AG09319 (cell line): ENCODE results near the gene KNDC1.

Experiments used
- DNase-seq: peaks from one replicate; pipeline ENCODE4 v3.0.0-alpha.2; 2010; ENCODE audit warnings: low read depth; ENCODE audit errors: extremely low read depth
- TF ChIP-seq, protein P1 (sequence below): IDR thresholded peaks from 2 replicates; pipeline ENCODE4 v1.5.1; 2011; ENCODE audit warnings: low read depth, mild to moderate bottlenecking, inconsistent platforms, low read length, moderate library complexity

KNDC1 gene

DNA sequence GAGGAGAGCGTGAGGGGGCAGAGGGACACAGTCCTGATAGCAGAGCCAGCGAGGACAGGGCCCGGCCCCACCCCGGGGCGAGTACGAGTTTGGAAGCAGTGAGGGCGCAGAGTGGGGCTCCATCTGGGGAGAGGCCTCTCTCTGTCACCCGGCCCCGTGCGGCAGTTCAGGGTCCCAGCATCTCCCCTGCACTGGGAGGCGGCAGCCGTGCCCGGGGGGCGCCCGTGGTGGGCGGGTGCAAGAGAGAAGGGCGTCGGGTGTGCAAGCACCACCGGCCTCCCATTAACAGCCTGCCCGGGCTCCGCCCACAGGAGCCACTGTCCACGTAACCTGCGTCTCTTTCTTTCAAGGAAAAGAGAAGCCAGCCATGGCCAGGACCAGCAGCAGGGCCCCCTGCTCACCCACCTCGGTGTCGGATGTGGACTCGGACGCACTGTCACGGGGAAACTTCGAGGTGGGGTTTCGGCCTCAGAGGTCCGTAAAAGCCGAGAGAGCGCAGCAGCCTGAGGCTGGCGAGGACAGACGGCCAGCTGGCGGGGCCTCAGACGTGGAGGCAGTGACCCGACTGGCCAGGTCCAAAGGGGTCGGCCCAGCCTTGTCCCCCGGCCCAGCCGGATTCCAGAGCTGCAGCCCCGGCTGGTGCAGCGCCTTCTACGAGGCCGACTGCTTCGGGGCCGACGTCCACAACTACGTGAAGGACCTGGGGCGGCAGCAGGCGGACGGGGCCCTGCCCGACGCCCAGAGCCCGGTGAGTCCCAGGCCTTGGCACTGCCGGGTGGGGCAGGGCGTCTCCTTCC is 41.3 kb downstream of the KNDC1 start:
- DNase-seq = no peak
- TF ChIP-seq, protein P1, sequence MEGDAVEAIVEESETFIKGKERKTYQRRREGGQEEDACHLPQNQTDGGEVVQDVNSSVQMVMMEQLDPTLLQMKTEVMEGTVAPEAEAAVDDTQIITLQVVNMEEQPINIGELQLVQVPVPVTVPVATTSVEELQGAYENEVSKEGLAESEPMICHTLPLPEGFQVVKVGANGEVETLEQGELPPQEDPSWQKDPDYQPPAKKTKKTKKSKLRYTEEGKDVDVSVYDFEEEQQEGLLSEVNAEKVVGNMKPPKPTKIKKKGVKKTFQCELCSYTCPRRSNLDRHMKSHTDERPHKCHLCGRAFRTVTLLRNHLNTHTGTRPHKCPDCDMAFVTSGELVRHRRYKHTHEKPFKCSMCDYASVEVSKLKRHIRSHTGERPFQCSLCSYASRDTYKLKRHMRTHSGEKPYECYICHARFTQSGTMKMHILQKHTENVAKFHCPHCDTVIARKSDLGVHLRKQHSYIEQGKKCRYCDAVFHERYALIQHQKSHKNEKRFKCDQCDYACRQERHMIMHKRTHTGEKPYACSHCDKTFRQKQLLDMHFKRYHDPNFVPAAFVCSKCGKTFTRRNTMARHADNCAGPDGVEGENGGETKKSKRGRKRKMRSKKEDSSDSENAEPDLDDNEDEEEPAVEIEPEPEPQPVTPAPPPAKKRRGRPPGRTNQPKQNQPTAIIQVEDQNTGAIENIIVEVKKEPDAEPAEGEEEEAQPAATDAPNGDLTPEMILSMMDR = no peak

DNA sequence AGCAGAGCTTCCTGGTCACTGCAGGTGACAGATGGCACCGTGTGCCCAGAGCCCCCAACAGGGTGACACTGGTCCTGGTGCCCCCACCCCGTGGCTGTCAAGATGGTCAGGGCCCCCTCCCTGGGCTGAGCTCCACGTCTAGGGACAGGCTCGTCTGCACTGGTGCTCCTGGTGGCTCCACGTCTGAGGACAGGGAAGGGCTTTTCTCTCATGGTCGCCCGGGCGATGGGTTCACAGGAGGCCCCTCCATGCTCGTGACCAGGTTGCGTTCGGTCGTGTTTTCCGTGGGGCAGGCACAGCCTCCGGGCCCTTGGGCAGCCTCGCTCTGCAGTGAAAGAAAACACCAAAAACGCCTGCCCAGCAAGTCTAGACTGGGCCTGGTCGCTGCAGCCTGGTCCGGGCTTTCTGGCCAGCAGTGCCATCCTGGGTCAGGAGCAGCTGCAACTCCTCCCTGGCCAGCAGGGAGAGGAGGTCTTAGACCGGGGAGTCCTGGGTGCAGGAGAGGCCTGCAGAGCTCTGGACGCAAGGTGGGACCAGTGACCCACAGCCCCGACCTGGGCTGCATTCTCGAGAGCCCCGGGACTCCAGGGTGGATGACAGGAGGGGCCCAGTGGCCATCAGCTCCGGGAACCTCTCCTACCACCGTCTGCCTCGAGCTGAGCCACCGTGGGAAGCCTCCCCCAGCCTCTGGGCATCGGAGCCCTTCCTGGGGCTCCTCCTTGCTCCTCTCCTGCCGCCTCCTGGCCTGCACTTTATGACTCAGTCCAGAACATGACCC is 42.1 kb downstream of the KNDC1 start:
- no peak for DNase-seq
- TF ChIP-seq, protein P1 = no peak

DNA sequence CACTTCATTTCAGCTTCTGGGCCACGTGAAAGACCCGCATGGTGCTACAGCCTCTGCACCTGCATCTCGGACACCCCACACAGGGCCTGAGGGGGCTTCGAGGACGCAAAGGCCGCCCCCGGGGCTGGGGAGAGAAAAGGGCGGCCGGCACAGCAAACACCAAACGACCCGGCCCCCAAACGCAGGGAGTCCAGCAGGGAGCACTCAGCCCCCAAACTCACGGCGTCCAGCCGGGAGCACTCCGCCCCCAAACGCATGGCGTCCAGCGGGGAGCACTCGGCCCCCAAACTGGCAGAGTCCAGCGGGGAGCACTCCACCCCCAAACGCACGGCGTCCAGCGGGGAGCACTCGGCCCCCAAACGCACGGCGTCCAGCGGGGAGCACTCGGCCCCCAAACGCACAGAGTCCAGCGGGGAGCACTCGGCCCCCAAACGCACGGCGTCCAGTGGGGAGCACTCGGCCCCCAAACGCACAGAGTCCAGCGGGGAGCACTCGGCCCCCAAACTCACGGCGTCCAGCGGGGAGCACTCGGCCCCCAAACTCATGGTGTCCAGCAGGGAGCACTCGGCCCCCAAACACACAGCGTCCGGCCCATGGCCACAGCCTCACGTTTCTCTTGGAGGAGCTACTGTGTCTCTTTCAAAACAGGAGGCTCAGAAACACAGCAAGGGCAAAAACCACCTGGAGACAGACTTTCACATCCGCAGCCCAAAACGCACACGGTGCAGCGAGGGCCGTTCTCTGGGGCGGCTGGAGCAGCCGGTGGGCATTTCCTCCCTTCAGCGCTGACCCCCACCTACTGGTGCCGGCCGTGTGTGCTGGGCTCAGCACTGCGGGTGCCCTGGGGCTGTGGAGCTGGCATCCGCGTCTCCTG is 43.0 kb downstream of the KNDC1 start:
- no peak for DNase-seq
- TF ChIP-seq, protein P1 = no peak

DNA sequence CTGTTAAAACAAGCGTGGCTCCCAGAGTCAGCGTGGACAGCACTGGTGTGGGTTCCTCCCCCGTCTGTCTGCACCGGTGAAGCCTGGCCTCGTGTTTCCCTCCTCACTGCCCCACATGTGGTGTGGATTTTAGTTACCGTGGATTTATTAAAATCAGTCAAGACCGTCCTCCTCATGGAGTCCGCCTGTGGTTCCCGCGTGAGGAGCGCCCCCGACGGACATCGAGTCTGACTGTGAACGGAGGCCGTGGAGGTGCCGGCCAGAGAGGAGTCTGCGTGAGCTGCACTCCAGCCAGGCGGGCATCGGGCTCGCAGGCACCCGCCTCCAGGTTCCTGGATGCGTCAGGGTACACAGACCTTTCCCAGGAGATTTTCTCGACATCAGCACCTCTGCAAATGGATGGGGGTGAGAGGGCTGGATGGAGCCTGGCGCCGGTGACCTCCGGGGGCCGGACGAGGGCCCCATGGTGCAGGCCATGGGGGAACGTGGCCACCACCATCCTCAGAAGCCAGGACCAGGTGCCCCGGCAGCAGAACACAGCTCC is 43.7 kb downstream of the KNDC1 start:
- TF ChIP-seq, protein P1 = no peak
- DNase-seq = no peak

DNA sequence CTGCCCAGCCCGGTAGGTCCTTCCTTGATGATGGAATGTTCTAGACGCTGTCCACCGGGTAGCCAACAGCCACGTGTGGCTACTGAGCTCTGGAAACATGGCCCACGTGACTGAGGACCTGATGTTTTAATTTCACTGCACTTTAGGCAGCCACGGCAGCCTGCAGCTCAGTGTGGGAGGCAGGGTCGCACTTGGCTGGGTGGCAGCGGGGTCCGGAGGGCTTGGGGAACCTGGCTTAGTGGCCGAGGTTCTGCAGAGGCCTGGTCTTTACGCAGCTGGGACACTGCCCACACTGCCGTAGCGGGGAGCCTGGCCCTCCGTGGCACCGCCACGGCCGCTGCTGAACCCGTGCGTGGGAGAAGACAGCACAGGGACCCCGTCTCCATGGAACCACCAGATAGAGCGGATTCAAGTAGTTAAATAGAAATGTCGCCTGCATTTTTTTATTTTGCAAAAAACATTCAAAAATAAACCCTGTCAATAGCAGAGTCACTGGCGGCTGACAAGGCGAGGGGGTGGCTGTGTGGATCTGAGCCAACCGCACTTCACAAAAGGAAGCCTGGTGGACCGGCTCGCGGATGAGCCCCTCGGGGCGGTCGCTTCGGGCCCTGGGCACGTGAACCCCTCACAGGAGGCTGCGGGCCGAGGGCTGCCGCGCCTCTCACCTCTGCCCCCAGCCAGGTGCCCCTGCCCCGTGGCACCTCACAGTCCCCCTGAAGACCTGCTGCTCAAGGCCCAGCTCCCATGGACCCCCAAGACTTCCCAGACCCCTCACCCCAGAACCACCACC is 44.4 kb downstream of the KNDC1 start:
- TF ChIP-seq, protein P1 = no peak

DNA sequence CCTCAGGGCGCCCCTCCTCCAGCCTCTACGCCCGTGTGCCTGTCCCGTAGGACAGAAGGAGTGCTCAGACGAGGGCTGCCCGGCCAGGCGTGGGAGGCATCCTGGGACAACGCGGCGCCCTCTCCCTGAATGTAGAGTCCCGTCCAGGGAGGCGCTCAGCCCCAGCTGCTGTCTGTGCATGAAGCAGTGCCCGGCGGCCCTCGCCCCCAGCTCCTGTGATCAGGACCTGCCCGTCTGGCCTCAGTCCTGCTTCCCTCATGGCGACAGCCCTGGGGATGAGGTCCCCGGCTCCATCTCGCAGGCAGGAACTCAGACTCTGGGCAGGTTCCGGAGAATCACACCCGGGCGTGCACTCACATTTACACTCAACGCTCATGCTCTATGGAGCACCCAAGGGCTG is 45.1 kb downstream of the KNDC1 start:
- no peak for DNase-seq
- TF ChIP-seq, protein P1 = no peak

More for the DNA sequence above, 44.4 kb downstream of the KNDC1 start:
- no peak for DNase-seq
